Adrenal gland (tissue), 12 donors: ENCODE data around the gene GRHL3. TPM values are rescaled to one million over a fixed set of nuclear protein-coding genes. Genes with fewer than 3 reads are reported as not detected.
A peak's percentile ranks its signal among the peaks of the same experiment; 100 is the strongest.

Experiments
- DNase-seq, 7 donors: peaks; one replicate each; pipeline ENCODE4 v3.0.0-alpha.2; 2019 to 2020
- H3K27ac ChIP-seq, 5 donors: fragments of 200-600 bp; sonication (generic) in 4 of 5; 1 replicate in 3 of 5; 2 replicates in 2 of 5; pipeline versions ENCODE4 v1.5.1 to v1.8.0; 2016 to 2020; ENCODE audit warnings: mild to moderate bottlenecking in 1 of 5
- H3K27me3 ChIP-seq: fragments of 200-600 bp; 2 replicates; pipeline ENCODE4 v1.8.0; 2021
- H3K36me3 ChIP-seq, 2 donors: fragments of 200-600 bp; replicated peaks in 1 of 2; 1 replicate in 1 of 2; 2 replicates in 1 of 2; pipeline versions ENCODE4 v1.5.1 to v1.8.0; 2018 to 2022
- H3K4me1 ChIP-seq, 2 donors: fragments of 200-600 bp; replicated peaks in 1 of 2; 1 replicate in 1 of 2; 2 replicates in 1 of 2; pipeline versions ENCODE4 v1.5.1 to v1.8.0; 2018 to 2021
- H3K4me3 ChIP-seq, 4 donors: fragments of 200-600 bp; sonication (generic) in 3 of 4; one replicate each; pipeline ENCODE4 v1.5.1; 2016 to 2018
- H3K9me3 ChIP-seq, 3 donors: fragments of 200-600 bp; sonication (generic) in 1 of 3; replicated peaks in 1 of 3; 1 replicate in 2 of 3; 2 replicates in 1 of 3; pipeline versions ENCODE4 v1.5.1 to v1.8.0; 2016 to 2021
- CTCF ChIP-seq, 6 experiments: fragments of 450-650 bp in 4 of 6; fragments of 200-600 bp in 2 of 6; sonication (generic) in 1 of 6; IDR thresholded peaks; 1 replicate in 5 of 6; 2 replicates in 1 of 6; pipeline versions ENCODE4 v1.5.1 to v1.8.0; 2016 to 2021; ENCODE audit warnings: antibody characterized with exemption in 6 of 6, mild to moderate bottlenecking in 2 of 6, moderate library complexity in 1 of 6
- POLR2A ChIP-seq, 2 donors: fragments of 450-650 bp; IDR thresholded peaks; one replicate each; pipeline ENCODE4 v1.6.1; 2017; ENCODE audit warnings: antibody characterized with exemption in 2 of 2, mild to moderate bottlenecking in 2 of 2, moderate library complexity in 1 of 2
- WGBS, 4 donors: extraction: QIAGEN DNeasy Blood & Tissue Kit in 2 of 4; methylation state at CpG; one replicate each; pipeline versions ENCODE4 v1.1.5 to v1.1.7; 2013 to 2017; 5-methylcytosine and 5-hydroxymethylcytosine counted together
- intact Hi-C, 2 donors: fragments of 100-400 bp; cut with DNase I; formaldehyde crosslinking; loops; one replicate each; pipeline versions ENCODE4 v1.14.1 to v1.15.0; 2022 to 2023
- polyA plus RNA-seq, 3 donors: library from polyadenylated mRNA; stranded (reverse); fragments of 200-250 nt in 2 of 3; fragments of 350-450 nt in 1 of 3; fragmentation: Illumina TruSeq in 1 of 3; extraction: RNeasy Lipid Tissue Mini Kit (QIAGEN cat#74804) in 1 of 3; gene quantifications; one replicate each; pipeline ENCODE4 v1.2.3, GENCODE V29; 2013 to 2014
- total RNA-seq, 9 donors: library from RNA; depleted of rRNA in 4 of 9; stranded (reverse); fragments of >200 nt in 4 of 9; fragments of 120-200 nt in 1 of 9; fragmentation: NEBNext Ultra II Directional in 1 of 9; extraction: Animal tissue kit (Norgen Biotek cat#: 25700) in 1 of 9; gene quantifications; one replicate each; pipeline versions ENCODE4 v1.1.0 to v1.2.4, GENCODE V29; 2013 to 2023
- donor health status: healthy with polysubstance abuse.
- donor health status: Bipolar disorder and iron deficiency.
- donor health status: DM: yes; HTN: yes; CAD: no.
- donor health status: DM: no; HTN: no; CAD: no.
- donor health status: DM: no; HTN: no; CAD: no.
- donor health status: DM: yes; HTN: yes; CAD: no.

Gene GRHL3
- total and polyA plus RNA-seq, 12 donors, result 0.10 to 0.20 (median 0.16) TPM; not detected in 8

DNA sequence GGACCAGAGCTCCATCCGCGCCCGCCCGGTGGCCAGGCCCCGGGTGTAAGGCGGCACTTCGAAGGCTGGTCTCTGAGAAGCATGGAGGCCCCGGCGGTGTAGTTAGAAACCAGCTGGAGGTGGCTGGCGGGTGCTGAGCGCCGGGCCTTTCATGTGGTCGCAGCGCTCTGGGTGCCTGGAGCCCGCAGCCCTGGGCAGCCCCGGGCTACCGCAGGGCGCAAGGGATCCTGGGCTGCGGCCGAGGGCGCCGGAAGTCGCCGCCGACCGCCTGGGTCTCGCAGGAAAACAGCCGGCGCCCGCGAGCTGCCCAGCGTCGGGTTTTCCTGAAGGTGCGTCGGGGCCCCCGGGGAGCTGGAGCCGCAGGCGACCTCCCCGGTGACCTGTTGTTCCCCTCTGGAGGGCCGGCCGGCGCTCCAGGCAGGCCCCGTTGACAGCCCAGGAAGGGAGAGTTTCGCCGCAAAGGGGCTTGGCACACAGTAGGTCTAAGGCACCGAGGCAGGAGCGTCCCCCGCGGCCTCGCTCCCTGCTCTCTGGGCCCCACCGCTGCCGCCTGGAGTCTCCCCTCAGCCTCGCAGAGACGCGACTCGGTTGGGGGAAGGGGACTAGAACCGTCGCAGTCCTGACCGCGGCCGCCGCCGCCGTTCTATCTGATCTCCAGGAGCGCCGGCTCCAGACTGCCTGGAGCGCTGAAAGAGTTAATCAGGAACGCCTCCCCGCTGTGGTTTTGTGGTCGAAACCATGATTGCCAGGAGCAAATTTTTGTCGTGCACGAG lies 2.7 kb downstream of the GRHL3 start:
- Histone ChIP-seq H3K27ac (peak overlapping the region in 1 of 5 donors; percentile 31), H3K4me3 (peak overlapping the region in 2 of 4 donors; percentile 24 to 56), H3K27me3 (peaks cover 8% of the 10 kb centered on the region), H3K9me3 (no peaks in the 10 kb centered on the region), H3K36me3 (no peaks in the 10 kb centered on the region), H3K4me1 (peaks cover 0 to 10% of the 10 kb centered on the region in 2 donors)
- intact Hi-C loops, result no loop called here
- no peak for TF ChIP-seq POLR2A (IDR thresholded peaks at IDR 0.05)
- no peak for TF ChIP-seq CTCF (IDR thresholded peaks at IDR 0.05)
- 4 to 28% (median 15%) methylated on average over 18 to 72 of the region's 72 CpGs for WGBS, 4 donors
- DNase-seq, result peak in 6 of 7 donors; percentile 15 to 56 (median 24)

- peak overlapping the region in 1 of 5 donors; percentile 31 for H3K27ac ChIP-seq
- no peak for DNase-seq
- 44 to 70% (median 48%) methylated on average over 11 to 33 of the region's 33 CpGs for WGBS, 4 donors
These were observed 3.5 kb downstream of the GRHL3 start for GRCh38 chr1:24322470-24323177.

GRCh38 chr1:24323281-24323680 lies 4.1 kb downstream of the GRHL3 start:
- TF ChIP-seq POLR2A (IDR thresholded peaks at IDR 0.05) (no peak), CTCF (IDR thresholded peaks at IDR 0.05) (no peak)
- Histone ChIP-seq H3K4me3 (no peak overlapping the region), H3K36me3 (no peaks in the 10 kb centered on the region), H3K4me1 (peaks cover 0 to 10% of the 10 kb centered on the region in 2 donors), H3K9me3 (no peaks in the 10 kb centered on the region), H3K27ac (no peak overlapping the region), H3K27me3 (peaks cover 5% of the 10 kb centered on the region)
- WGBS, 4 donors, result 97 to 100% (median 99%) methylated on average over 2 of the region's 2 CpGs
- DNase-seq, result no peak
- intact Hi-C loops, result no loop called here

More at GRCh38 chr1:24322470-24323177, 3.5 kb downstream of the GRHL3 start:
- H3K27me3 ChIP-seq, result peaks cover 7% of the 10 kb centered on the region
- no peaks in the 10 kb centered on the region for H3K9me3 ChIP-seq
- no peaks in the 10 kb centered on the region for H3K36me3 ChIP-seq
- intact Hi-C loops, result no loop called here
- TF ChIP-seq CTCF (IDR thresholded peaks at IDR 0.05), result no peak
- no peak for TF ChIP-seq POLR2A (IDR thresholded peaks at IDR 0.05)
- peaks cover 0 to 10% of the 10 kb centered on the region in 2 donors for H3K4me1 ChIP-seq
- H3K4me3 ChIP-seq, result peak overlapping the region in 2 of 4 donors; percentile 24 to 56

GRCh38 chr1:24324903-24325302 lies 5.7 kb downstream of the GRHL3 start:
- 80 to 90% (median 83%) methylated on average over 2 to 6 of the region's 6 CpGs for WGBS, 4 donors
- no peaks in the 10 kb centered on the region for H3K36me3 ChIP-seq
- no peaks in the 10 kb centered on the region for H3K27me3 ChIP-seq
- no peak for DNase-seq
- peaks cover 0 to 5% of the 10 kb centered on the region in 2 donors for H3K4me1 ChIP-seq
- intact Hi-C loops, result no loop called here
- H3K4me3 ChIP-seq, result no peak overlapping the region
- no peak overlapping the region for H3K27ac ChIP-seq
- TF ChIP-seq POLR2A (IDR thresholded peaks at IDR 0.05) (no peak), CTCF (IDR thresholded peaks at IDR 0.05) (no peak)
- no peaks in the 10 kb centered on the region for H3K9me3 ChIP-seq
